KOPT-K1 (cell line): ENCODE results near the gene RBMS3.

Experiments
- H3K27ac ChIP-seq: fragments of 200-600 bp; sonication (generic); 2 replicates; pipeline ENCODE4 v1.5.1; 2016; ENCODE audit warnings: antibody characterized with exemption, mild to moderate bottlenecking, low read depth, low read length; ENCODE audit not compliant: poor library complexity, severe bottlenecking
- H3K36me3 ChIP-seq: fragments of 200-600 bp; sonication (generic); 2 replicates; pipeline ENCODE4 v1.5.1; 2017; ENCODE audit warnings: antibody characterized with exemption, mild to moderate bottlenecking, low read length, moderate library complexity; ENCODE audit not compliant: insufficient read depth
- H3K9me3 ChIP-seq: fragments of 200-600 bp; sonication (generic); 2 replicates; pipeline ENCODE4 v1.5.1; 2017; ENCODE audit warnings: antibody characterized with exemption, low read length, mild to moderate bottlenecking; ENCODE audit not compliant: insufficient read depth, poor library complexity, severe bottlenecking

RBMS3 gene

GRCh38 chr3:29701326-29701983 lies 420.6 kb downstream of the RBMS3 start:
- Histone ChIP-seq H3K27ac (no peak overlapping the region), H3K9me3 (peaks cover 6% of the 10 kb centered on the region), H3K36me3 (no peaks in the 10 kb centered on the region)

DNA sequence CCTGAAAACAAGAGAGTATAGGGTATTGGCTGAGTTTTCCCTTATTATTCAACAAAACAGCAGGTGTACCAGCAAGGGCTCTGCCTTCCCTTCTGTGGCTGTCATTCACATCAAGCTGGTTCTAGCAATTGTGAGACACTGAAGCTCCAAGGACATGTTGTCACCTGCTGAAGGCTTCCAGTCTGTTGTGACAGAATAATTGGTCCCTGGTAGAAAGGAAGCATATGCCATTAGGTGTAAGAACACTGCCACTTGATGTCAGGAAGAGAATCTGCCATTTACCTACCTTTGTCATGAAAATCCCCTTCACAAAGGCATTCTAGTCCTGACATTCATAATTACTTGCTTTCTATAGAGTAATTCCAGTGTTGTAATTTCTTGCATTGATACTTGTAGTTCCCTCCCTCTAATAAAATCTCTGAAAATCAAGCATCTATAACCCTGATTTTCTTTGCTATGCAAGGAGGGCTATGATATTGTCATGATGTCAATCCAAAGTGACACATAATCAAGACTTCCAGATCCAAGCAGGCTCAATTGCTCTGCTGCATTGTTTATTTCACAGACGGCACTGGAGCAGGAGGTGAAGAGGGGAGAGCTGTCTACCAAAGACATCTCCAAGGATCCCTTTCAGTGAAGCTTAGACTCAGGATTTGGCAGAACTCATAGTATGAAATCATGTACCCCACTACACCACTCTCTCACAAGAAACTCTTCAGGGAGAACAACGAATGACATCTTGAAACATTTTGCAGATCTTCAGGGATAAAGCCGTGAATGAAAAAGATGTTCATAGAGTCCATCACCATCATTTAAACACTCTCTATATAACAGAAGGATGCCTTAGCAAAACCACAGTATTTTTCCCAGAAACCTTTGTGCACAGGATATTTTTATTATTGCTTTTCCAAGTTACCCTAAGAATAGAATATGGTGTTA lies 425.3 kb downstream of the RBMS3 start:
- no peaks in the 10 kb centered on the region for H3K36me3 ChIP-seq
- H3K27ac ChIP-seq, result no peak overlapping the region
- H3K9me3 ChIP-seq, result peaks cover 6% of the 10 kb centered on the region

DNA sequence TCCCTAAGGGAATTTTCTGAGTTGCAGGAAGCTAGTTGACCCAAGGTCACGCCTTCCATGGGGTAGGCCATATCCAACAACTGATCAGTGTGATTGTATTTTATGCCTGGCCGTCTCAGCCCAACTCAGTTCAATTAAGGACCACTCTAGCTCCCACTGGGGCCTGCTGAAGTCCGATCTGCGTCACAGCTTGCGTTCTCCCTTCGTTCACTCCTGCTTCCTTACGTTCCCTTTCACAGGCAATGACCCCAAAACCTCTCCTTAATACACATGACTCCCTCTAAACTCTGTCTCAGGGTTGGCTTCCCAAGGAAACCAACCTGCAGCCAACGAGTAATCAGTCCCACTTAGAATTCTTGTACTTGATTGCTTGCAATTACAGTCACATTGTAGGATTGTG lies 428.0 kb downstream of the RBMS3 start:
- no peaks in the 10 kb centered on the region for H3K36me3 ChIP-seq
- no peak overlapping the region for H3K27ac ChIP-seq
- H3K9me3 ChIP-seq, result no peaks in the 10 kb centered on the region

DNA sequence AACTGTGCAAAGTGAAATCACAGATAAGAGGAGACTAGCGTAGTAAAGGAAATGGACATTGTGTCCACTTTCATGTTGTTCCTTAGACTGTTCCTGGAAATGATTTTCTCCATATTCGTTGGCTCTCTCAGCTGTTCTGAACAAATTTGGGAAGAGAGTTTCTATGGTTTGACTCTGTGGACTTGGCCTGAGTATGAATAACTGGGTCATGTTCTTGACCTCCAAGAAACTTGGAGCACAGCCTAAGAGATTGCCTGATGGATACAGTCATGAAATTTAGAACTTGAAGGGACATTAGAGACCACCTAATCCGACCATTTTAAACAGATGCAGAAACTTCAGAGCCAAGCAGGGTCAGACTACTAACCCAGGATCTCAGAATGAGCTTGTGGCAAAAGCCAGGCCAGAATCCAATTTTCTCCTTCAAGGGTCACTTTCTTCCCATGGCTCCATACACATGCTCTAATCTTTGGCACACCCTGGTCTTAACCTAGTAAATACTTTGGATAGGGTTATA lies 430.4 kb downstream of the RBMS3 start:
- Histone ChIP-seq H3K9me3 (no peaks in the 10 kb centered on the region), H3K36me3 (no peaks in the 10 kb centered on the region), H3K27ac (no peak overlapping the region)

DNA sequence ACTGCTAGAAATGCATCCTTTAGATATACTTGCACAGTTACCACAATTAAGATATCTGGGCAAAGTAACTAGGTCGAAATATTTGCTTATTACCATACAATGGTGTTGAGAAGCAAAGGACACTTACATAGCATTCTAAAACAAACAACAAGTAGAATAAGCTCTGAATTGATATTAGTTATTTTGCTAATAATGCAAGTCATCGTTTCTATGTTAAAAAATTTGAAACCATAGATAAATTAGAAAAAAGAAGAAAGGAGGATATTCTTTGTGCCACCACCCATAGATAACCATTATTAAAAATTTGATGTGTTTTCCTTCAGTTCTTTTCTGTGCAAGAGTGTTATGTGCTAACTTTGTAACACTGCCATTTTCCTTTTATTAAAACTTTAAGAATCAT lies 435.3 kb downstream of the RBMS3 start:
- Histone ChIP-seq H3K36me3 (no peaks in the 10 kb centered on the region), H3K9me3 (no peaks in the 10 kb centered on the region), H3K27ac (no peak overlapping the region)

DNA sequence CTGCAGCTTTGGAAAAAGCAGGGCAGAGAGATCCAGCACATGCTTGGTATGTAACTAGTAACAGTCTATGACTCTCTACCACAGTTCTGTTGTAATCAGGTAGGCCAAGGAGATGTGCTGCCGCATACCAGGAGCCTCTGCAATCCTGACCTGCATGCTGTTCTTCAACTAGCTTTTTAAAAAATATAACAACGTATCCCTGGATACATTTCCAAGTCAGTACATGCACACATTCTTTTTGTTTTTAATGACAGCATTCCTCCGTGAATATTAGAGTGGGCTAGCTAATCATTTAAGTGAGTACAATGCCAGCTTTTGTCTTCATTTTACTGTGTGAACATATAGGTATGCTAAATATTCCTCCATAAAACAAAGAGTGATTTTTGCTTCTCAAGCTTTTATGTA lies 437.8 kb downstream of the RBMS3 start:
- H3K9me3 ChIP-seq, result no peaks in the 10 kb centered on the region
- H3K36me3 ChIP-seq, result no peaks in the 10 kb centered on the region
- no peak overlapping the region for H3K27ac ChIP-seq

DNA sequence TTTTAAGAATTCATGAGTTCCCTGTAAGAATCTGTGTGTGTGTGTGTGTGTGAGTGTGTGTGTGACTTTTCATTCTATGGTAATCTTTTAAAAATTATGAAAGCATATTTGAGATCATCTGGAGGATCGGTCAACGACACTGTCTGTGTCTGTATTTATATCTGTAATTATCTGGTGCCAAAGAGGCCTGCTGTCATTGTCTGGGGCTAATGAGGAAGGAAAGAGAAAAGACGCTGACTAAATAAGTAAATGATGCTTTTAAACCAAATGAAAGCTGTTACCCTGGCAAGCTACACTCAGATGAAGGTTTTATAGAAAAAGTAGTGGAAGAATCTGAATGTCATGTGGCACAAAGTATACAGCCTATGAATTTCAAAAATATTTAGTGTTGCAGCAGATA lies 439.8 kb downstream of the RBMS3 start:
- H3K36me3 ChIP-seq, result no peaks in the 10 kb centered on the region
- H3K27ac ChIP-seq, result no peak overlapping the region
- no peaks in the 10 kb centered on the region for H3K9me3 ChIP-seq

DNA sequence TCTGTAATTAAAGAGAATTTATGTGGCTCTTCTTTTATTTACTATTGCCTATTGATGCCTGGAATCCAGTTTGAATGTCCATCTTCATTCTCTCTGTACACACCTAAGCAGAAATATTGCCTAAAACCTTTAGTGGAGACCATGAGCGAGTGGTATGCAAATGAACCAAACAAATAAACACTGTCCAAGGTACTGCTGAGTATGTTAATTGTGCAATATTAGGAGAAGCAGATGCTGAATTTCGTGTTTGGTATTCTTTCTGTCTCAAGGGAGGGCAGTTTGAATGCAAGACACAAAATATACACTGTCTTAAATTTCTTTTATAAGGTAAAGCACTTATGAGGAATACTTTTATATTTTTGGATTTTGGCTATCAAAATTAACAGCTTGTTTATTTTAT lies 440.9 kb downstream of the RBMS3 start:
- Histone ChIP-seq H3K9me3 (no peaks in the 10 kb centered on the region), H3K36me3 (no peaks in the 10 kb centered on the region)

GRCh38 chr3:29731050-29731449 lies 450.2 kb downstream of the RBMS3 start:
- Histone ChIP-seq H3K36me3 (no peaks in the 10 kb centered on the region), H3K27ac (no peak overlapping the region), H3K9me3 (no peaks in the 10 kb centered on the region)

More for the DNA sequence above, 440.9 kb downstream of the RBMS3 start:
- no peak overlapping the region for H3K27ac ChIP-seq

GRCh38 chr3:29741231-29741630 lies 460.4 kb downstream of the RBMS3 start:
- Histone ChIP-seq H3K27ac (no peak overlapping the region), H3K36me3 (no peaks in the 10 kb centered on the region), H3K9me3 (no peaks in the 10 kb centered on the region)

DNA sequence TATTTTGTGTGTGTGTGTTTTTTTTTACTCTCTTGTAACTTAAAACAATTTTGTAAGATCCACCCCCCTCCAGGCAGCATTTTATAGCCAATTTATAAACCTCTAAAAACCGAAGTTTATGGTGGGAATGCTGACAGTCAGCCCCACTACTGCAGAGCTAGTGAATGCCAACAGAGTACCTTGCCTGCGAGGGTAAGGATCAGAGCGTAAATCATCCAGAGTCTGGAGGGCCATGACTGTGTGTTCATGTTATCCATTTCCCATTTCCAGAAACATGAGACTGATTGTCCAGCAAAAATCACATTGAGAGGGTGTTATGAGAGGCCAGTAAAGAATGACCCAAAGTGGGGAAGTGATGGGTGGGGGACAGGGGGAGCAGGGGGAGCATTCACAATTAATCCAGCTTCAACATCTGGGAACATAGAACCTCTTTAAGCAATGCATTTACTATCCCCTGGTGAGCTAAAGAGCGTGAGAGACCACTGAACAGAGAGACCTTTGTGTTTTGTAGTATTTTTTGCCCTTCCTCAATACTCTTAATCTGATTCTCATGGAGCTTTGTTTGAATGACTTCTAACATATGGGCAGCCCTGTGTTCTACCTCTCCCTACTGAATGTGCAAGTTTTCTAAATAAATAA lies 464.5 kb downstream of the RBMS3 start:
- no peaks in the 10 kb centered on the region for H3K36me3 ChIP-seq

GRCh38 chr3:29746163-29746760 lies 465.4 kb downstream of the RBMS3 start:
- no peaks in the 10 kb centered on the region for H3K36me3 ChIP-seq
- no peak overlapping the region for H3K27ac ChIP-seq
- H3K9me3 ChIP-seq, result no peaks in the 10 kb centered on the region

More for the DNA sequence above, 464.5 kb downstream of the RBMS3 start:
- no peaks in the 10 kb centered on the region for H3K9me3 ChIP-seq
- H3K27ac ChIP-seq, result no peak overlapping the region

GRCh38 chr3:29747991-29748390 lies 467.1 kb downstream of the RBMS3 start:
- no peaks in the 10 kb centered on the region for H3K36me3 ChIP-seq
- no peaks in the 10 kb centered on the region for H3K9me3 ChIP-seq
- no peak overlapping the region for H3K27ac ChIP-seq

DNA sequence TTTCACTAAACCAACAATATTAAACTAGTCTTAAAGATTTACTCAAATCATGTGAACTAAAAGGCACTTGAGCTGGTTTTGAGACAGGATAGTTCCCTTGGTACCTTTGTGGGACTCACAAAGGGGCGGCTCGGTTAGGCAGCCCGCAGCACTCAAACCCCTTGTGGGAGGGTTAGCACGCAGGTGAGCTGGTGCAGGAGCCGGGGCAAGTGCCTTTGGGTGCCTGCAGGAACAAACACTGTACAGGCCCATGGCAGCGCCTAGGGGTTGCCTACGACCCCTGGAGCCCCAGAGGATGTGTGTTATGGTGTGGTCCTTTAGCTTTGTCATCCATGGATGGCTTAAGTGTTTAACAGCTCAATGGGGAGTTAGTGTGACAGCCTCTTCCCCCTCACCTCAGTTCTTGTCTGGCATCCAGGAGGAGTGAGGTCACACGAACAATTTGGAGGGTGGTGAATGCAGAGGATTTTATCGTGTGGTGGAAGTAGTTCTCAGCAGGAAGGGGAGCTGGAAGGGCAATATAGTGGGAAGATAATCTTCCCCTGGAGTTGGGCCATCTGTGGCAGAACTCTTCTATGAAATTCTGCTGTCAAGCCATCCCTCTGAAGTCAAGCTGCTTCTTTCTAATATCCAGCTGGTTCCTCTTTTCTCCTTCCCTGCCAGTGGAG lies 470.9 kb downstream of the RBMS3 start:
- Histone ChIP-seq H3K27ac (no peak overlapping the region), H3K9me3 (no peaks in the 10 kb centered on the region), H3K36me3 (no peaks in the 10 kb centered on the region)
